Suprapubic skin (tissue), 4 donors: ENCODE data around the gene SAG. TPM values are rescaled to one million over a fixed set of nuclear protein-coding genes. Genes with fewer than 3 reads are reported as not detected.
A peak's percentile ranks its signal among the peaks of the same experiment; 100 is the strongest.

Experiments
- DNase-seq, 2 donors: peaks; one replicate each; pipeline ENCODE4 v3.0.0-alpha.2; 2019; ENCODE audit warnings: low spot score in 2 of 2
- H3K27ac ChIP-seq: fragments of 200-600 bp; sonication (generic); one replicate; pipeline ENCODE4 v1.5.1; 2019
- H3K27me3 ChIP-seq: fragments of 200-600 bp; sonication (generic); one replicate; pipeline ENCODE4 v1.5.1; 2019
- H3K36me3 ChIP-seq: fragments of 200-600 bp; sonication (generic); one replicate; pipeline ENCODE4 v1.5.1; 2019
- H3K4me1 ChIP-seq: fragments of 200-600 bp; sonication (generic); one replicate; pipeline ENCODE4 v1.5.1; 2019
- H3K4me3 ChIP-seq: fragments of 200-600 bp; sonication (generic); one replicate; pipeline ENCODE4 v1.5.1; 2019; ENCODE audit warnings: mild to moderate bottlenecking
- H3K9me3 ChIP-seq: fragments of 200-600 bp; sonication (generic); one replicate; pipeline ENCODE4 v1.5.1; 2019
- CTCF ChIP-seq, 2 donors: fragments of 200-600 bp in 1 of 2; fragments of 450-650 bp in 1 of 2; sonication (generic) in 1 of 2; IDR thresholded peaks; one replicate each; pipeline ENCODE4 v1.5.1; 2016 to 2019; ENCODE audit warnings: antibody characterized with exemption in 2 of 2, mild to moderate bottlenecking in 1 of 2, moderate library complexity in 1 of 2
- EP300 ChIP-seq: sonication (generic); formaldehyde crosslinking; IDR thresholded peaks from one replicate; pipeline ENCODE4 v1.6.1; 2017; ENCODE audit warnings: antibody characterized with exemption
- POLR2A ChIP-seq, 2 donors: fragments of 450-650 bp; IDR thresholded peaks; one replicate each; pipeline ENCODE4 v1.6.1; 2017; ENCODE audit warnings: antibody characterized with exemption in 2 of 2, mild to moderate bottlenecking in 2 of 2, moderate library complexity in 2 of 2
- POLR2AphosphoS5 ChIP-seq, 3 donors: sonication (generic); formaldehyde crosslinking; IDR thresholded peaks; one replicate each; pipeline ENCODE4 v1.6.1; 2017; ENCODE audit warnings: antibody characterized with exemption in 3 of 3
- WGBS: methylation state at CpG from one replicate; pipeline ENCODE4 v1.1.5; 2018; 5-methylcytosine and 5-hydroxymethylcytosine counted together
- total RNA-seq, 4 donors: library from RNA; depleted of rRNA; stranded (reverse); fragments of >200 nt; gene quantifications; one replicate each; pipeline ENCODE4 v1.1.0, GENCODE V29; 2016

The SAG gene
- total RNA-seq, 4 donors from 2014 or later: not detected

- no peak for DNase-seq
- no peak overlapping the region for H3K4me3 ChIP-seq
- 94% methylated on average over 4 of the region's 4 CpGs for WGBS
- no peaks in the 10 kb centered on the region for H3K36me3 ChIP-seq
- no peak for TF ChIP-seq POLR2A (IDR thresholded peaks at IDR 0.05)
- TF ChIP-seq CTCF (IDR thresholded peaks at IDR 0.05): no peak
- no peak for TF ChIP-seq EP300
- TF ChIP-seq POLR2AphosphoS5 (IDR thresholded peaks at IDR 0.05): no peak
- H3K4me1 ChIP-seq: peaks cover 20% of the 10 kb centered on the region
- no peaks in the 10 kb centered on the region for H3K27me3 ChIP-seq
- no peak overlapping the region for H3K27ac ChIP-seq
- no peaks in the 10 kb centered on the region for H3K9me3 ChIP-seq
Measured at GRCh38 chr2:233381638-233381995, 74.0 kb downstream of the SAG start.

GRCh38 chr2:233384015-233384414, 76.4 kb downstream of the SAG start:
- Histone ChIP-seq H3K4me1 (peaks cover 38% of the 10 kb centered on the region), H3K36me3 (no peaks in the 10 kb centered on the region), H3K4me3 (no peak overlapping the region), H3K9me3 (no peaks in the 10 kb centered on the region), H3K27me3 (no peaks in the 10 kb centered on the region), H3K27ac (no peak overlapping the region)
- DNase-seq: no peak
- 84% methylated on average over 10 of the region's 10 CpGs for WGBS
- no peak for TF ChIP-seq POLR2AphosphoS5 (IDR thresholded peaks at IDR 0.05)
- TF ChIP-seq POLR2A (IDR thresholded peaks at IDR 0.05): no peak
- TF ChIP-seq CTCF (IDR thresholded peaks at IDR 0.05): no peak
- TF ChIP-seq EP300: no peak

- DNase-seq: no peak
- no peak overlapping the region for H3K27ac ChIP-seq
- 79% methylated on average over 3 of the region's 12 CpGs for WGBS
Measured at GRCh38 chr2:233384811-233385488, 77.3 kb downstream of the SAG start.

GRCh38 chr2:233385489-233386044, 78.0 kb downstream of the SAG start:
- Histone ChIP-seq H3K4me3 (no peak overlapping the region), H3K4me1 (peaks cover 38% of the 10 kb centered on the region)
- 85% methylated on average over 14 of the region's 14 CpGs for WGBS

More at GRCh38 chr2:233384811-233385488, 77.3 kb downstream of the SAG start:
- no peak for TF ChIP-seq EP300
- no peak for TF ChIP-seq POLR2A (IDR thresholded peaks at IDR 0.05)
- TF ChIP-seq CTCF (IDR thresholded peaks at IDR 0.05): no peak
- no peak for TF ChIP-seq POLR2AphosphoS5 (IDR thresholded peaks at IDR 0.05)
- Histone ChIP-seq H3K36me3 (no peaks in the 10 kb centered on the region), H3K4me1 (peaks cover 38% of the 10 kb centered on the region), H3K4me3 (no peak overlapping the region), H3K9me3 (no peaks in the 10 kb centered on the region), H3K27me3 (no peaks in the 10 kb centered on the region)

More at GRCh38 chr2:233385489-233386044, 78.0 kb downstream of the SAG start:
- no peaks in the 10 kb centered on the region for H3K27me3 ChIP-seq
- no peaks in the 10 kb centered on the region for H3K9me3 ChIP-seq
- H3K36me3 ChIP-seq: no peaks in the 10 kb centered on the region
- DNase-seq: peak in 1 of 2 donors; percentile 6
- no peak for TF ChIP-seq EP300
- no peak for TF ChIP-seq POLR2A (IDR thresholded peaks at IDR 0.05)
- no peak for TF ChIP-seq POLR2AphosphoS5 (IDR thresholded peaks at IDR 0.05)
- no peak for TF ChIP-seq CTCF (IDR thresholded peaks at IDR 0.05)
- no peak overlapping the region for H3K27ac ChIP-seq
